Thyroid gland (tissue), 4 donors: ENCODE results near the gene SAT2.

Experiments used
- CTCF ChIP-seq, 6 experiments: fragments of 200-600 bp in 3 of 6; fragments of 450-650 bp in 3 of 6; sonication (generic) in 3 of 6; IDR thresholded peaks; one replicate each; pipeline ENCODE4 v1.5.1; 2016 to 2019; ENCODE audit warnings: antibody characterized with exemption in 6 of 6, mild to moderate bottlenecking in 2 of 6, inconsistent platforms in 1 of 6, moderate library complexity in 1 of 6
- POLR2A ChIP-seq, 2 donors: fragments of 450-650 bp; IDR thresholded peaks; one replicate each; pipeline ENCODE4 v1.6.1; 2017; ENCODE audit warnings: antibody characterized with exemption in 2 of 2, mild to moderate bottlenecking in 2 of 2, moderate library complexity in 1 of 2

DNA sequence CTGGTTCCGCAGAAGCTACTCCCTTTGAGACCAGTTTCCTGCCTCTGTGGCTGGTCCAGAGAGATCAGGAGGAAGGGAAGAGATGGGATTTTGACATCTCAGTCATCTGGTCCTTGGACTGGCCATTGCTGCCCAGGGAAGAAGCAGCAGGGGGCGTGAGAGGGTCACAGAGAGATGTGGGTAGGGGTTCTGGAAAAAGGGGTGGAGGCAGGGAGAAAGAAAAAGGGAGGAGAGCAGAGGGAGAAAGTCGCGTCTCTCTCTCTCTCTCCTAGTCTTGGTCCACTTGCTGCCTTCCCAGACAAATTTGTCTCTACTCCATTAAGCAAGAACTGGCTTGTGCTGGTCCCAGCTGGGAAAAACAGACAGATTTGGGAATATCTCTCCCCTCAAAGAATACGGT is 6.8 kb upstream of the SAT2 start:
- peak in 3 of 6 experiments; percentile 40 to 46 (median 44) for TF ChIP-seq CTCF (IDR thresholded peaks at IDR 0.05)
- no peak for TF ChIP-seq POLR2A (IDR thresholded peaks at IDR 0.05)
